ENCODE data around the gene COPS7B. TPM values are rescaled to one million over a fixed set of nuclear protein-coding genes. Genes with fewer than 3 reads are reported as not detected.
A peak's percentile ranks its signal among the peaks of the same experiment; 100 is the strongest.

The COPS7B gene
- total and polyA plus RNA-seq, 4 donors, result 8.7 to 13.5 (median 10.3) TPM

GRCh38 chr2:231786917-231787292, 660 bp downstream of the COPS7B start (continued):
- TF ChIP-seq HNF4A (conservative IDR thresholded peaks at IDR 0.05) (no peak), FOXA2 (IDR thresholded peaks at IDR 0.05) (no peak)
- TF ChIP-seq, protein P1, sequence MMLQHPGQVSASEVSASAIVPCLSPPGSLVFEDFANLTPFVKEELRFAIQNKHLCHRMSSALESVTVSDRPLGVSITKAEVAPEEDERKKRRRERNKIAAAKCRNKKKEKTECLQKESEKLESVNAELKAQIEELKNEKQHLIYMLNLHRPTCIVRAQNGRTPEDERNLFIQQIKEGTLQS (IDR thresholded peaks at IDR 0.05), result no peak

DNA sequence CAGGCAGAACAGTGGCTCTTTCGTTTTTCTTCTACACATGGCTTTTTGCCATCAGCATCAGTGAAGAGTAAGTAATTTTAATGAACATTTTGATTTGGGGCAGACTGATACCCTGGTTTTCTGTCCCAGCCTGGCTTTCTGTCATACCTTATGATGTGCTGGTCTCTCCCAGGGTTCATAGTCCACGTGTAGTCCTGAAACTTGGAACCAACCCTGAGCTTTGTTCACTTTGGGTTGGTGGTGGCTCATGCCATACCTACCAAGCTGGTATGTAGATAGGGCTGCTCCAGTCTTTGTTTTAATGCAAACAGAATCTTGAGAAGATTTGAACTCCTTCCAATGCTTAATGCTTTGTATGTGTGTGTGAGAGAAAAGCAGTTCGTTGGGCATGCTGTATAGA, 4.9 kb downstream of the COPS7B start:
- Histone ChIP-seq H3K36me3 (ENCODE audit: control insufficient read depth in 4 of 4, insufficient read depth in 3 of 4, low read depth in 1 of 4, low read length in 3 of 4) (peaks cover 5 to 32% (median 20%) of the 10 kb centered on the region in 4 donors), H3K4me3 (ENCODE audit: low read depth in 1 of 3, low read length in 3 of 3) (no peak overlapping the region)
- no peak for DNase-seq (ENCODE audit: low spot score)

More for the DNA sequence above, 4.9 kb downstream of the COPS7B start:
- WGBS, result 64% methylated on average over 3 of the region's 3 CpGs
- Histone ChIP-seq H3K4me1 (ENCODE audit: control insufficient read depth in 4 of 4, insufficient read depth in 4 of 4, low read length in 3 of 4) (peaks cover 0 to 37% (median 26%) of the 10 kb centered on the region in 4 donors), H3K9ac (ENCODE audit: low read depth in 1 of 2, low read length in 2 of 2) (no peak overlapping the region), H3K9me3 (ENCODE audit: control insufficient read depth in 4 of 4, low read length in 3 of 4) (no peaks in the 10 kb centered on the region), H3K27ac (ENCODE audit: low read depth in 1 of 2, low read length in 2 of 2) (no peak overlapping the region), H3K27me3 (ENCODE audit: control insufficient read depth in 4 of 4, insufficient read depth in 4 of 4, low read length in 3 of 4) (no peaks in the 10 kb centered on the region)
- TF ChIP-seq FOXA1 (IDR thresholded peaks at IDR 0.05) (no peak), FOXA2 (IDR thresholded peaks at IDR 0.05) (no peak), HNF4G (IDR thresholded peaks at IDR 0.05) (peak; percentile 59), HNF4A (conservative IDR thresholded peaks at IDR 0.05) (peak; percentile 87 to 91), NR2F2 (IDR thresholded peaks at IDR 0.05) (no peak), RAD21 (IDR thresholded peaks at IDR 0.05) (no peak), RXRA (IDR thresholded peaks at IDR 0.05) (peak in 1 of 2 donors; percentile 16), GABPA (IDR thresholded peaks at IDR 0.05 in 1 of 2, conservative IDR thresholded peaks at IDR 0.05 in 1 of 2) (no peak), SP1 (IDR thresholded peaks at IDR 0.05) (peak; percentile 75), TAF1 (conservative IDR thresholded peaks at IDR 0.05) (no peak), MAX (IDR thresholded peaks at IDR 0.05) (no peak), YY1 (IDR thresholded peaks at IDR 0.05) (no peak), ZBTB33 (IDR thresholded peaks at IDR 0.05) (no peak), JUND (IDR thresholded peaks at IDR 0.05) (no peak), EGR1 (IDR thresholded peaks at IDR 0.05; ENCODE audit: low read depth in 2 of 2) (no peak)
- TF ChIP-seq, protein P2, sequence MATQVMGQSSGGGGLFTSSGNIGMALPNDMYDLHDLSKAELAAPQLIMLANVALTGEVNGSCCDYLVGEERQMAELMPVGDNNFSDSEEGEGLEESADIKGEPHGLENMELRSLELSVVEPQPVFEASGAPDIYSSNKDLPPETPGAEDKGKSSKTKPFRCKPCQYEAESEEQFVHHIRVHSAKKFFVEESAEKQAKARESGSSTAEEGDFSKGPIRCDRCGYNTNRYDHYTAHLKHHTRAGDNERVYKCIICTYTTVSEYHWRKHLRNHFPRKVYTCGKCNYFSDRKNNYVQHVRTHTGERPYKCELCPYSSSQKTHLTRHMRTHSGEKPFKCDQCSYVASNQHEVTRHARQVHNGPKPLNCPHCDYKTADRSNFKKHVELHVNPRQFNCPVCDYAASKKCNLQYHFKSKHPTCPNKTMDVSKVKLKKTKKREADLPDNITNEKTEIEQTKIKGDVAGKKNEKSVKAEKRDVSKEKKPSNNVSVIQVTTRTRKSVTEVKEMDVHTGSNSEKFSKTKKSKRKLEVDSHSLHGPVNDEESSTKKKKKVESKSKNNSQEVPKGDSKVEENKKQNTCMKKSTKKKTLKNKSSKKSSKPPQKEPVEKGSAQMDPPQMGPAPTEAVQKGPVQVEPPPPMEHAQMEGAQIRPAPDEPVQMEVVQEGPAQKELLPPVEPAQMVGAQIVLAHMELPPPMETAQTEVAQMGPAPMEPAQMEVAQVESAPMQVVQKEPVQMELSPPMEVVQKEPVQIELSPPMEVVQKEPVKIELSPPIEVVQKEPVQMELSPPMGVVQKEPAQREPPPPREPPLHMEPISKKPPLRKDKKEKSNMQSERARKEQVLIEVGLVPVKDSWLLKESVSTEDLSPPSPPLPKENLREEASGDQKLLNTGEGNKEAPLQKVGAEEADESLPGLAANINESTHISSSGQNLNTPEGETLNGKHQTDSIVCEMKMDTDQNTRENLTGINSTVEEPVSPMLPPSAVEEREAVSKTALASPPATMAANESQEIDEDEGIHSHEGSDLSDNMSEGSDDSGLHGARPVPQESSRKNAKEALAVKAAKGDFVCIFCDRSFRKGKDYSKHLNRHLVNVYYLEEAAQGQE (IDR thresholded peaks at IDR 0.05), result peak; percentile 43
- TF ChIP-seq, protein P3, sequence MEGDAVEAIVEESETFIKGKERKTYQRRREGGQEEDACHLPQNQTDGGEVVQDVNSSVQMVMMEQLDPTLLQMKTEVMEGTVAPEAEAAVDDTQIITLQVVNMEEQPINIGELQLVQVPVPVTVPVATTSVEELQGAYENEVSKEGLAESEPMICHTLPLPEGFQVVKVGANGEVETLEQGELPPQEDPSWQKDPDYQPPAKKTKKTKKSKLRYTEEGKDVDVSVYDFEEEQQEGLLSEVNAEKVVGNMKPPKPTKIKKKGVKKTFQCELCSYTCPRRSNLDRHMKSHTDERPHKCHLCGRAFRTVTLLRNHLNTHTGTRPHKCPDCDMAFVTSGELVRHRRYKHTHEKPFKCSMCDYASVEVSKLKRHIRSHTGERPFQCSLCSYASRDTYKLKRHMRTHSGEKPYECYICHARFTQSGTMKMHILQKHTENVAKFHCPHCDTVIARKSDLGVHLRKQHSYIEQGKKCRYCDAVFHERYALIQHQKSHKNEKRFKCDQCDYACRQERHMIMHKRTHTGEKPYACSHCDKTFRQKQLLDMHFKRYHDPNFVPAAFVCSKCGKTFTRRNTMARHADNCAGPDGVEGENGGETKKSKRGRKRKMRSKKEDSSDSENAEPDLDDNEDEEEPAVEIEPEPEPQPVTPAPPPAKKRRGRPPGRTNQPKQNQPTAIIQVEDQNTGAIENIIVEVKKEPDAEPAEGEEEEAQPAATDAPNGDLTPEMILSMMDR (IDR thresholded peaks at IDR 0.05; ENCODE audit: low read depth, low read length, missing input control), result no peak
- TF ChIP-seq, protein P1 (IDR thresholded peaks at IDR 0.05), result no peak
